ENCODE results near the gene NOTCH1. TPM values are rescaled to one million over a fixed set of nuclear protein-coding genes. Genes with fewer than 3 reads are reported as not detected.

NOTCH1 gene
- total RNA-seq, 1 experiment from 2014 or later, result 53.4 TPM

- CTCF ChIA-PET, result interaction anchor here (0.6 kb wide), 2 partner anchors 365 to 737 kb away, joined by 3 read pairs; no protein-coding TSS in a partner anchor
- Mint-ChIP-seq H3K27me3 (ENCODE audit: insufficient read depth, unreplicated experiment) (no peaks in the 10 kb centered on the region), H3K36me3 (ENCODE audit: insufficient read depth, unreplicated experiment) (no peaks in the 10 kb centered on the region), H3K27ac (ENCODE audit: low read depth, unreplicated experiment) (no peak overlapping the region), H3K9me3 (ENCODE audit: unreplicated experiment) (no peaks in the 10 kb centered on the region), H3K4me3 (ENCODE audit: unreplicated experiment) (no peak overlapping the region), H3K4me1 (ENCODE audit: insufficient read depth, unreplicated experiment) (peaks cover 16% of the 10 kb centered on the region)
- no TSS peak for BruUV-seq (replicated peaks)
- intact Hi-C loops (cut with micrococcal nuclease), result no loop called here
- no peak for TF ChIP-seq CTCF (IDR thresholded peaks at IDR 0.05; ENCODE audit: unreplicated experiment)
- peak; percentile 40 for DNase-seq (ENCODE audit: unreplicated experiment)
- POLR2A ChIA-PET, result no interaction called here
Measured at GRCh38 chr9:136578915-136579649, 33.2 kb upstream of the NOTCH1 start.

GRCh38 chr9:136578626-136578914, 32.7 kb upstream of the NOTCH1 start:
- no peak for DNase-seq (ENCODE audit: unreplicated experiment)
- no peaks in the 10 kb centered on the region for H3K9me3 Mint-ChIP-seq (ENCODE audit: unreplicated experiment)
- ChIA-PET POLR2A (no interaction called here), CTCF (interaction anchor here (0.6 to 0.8 kb wide), 2 partner anchors 47 to 738 kb away, joined by 3 to 5 read pairs; no protein-coding TSS in a partner anchor)
- no peaks in the 10 kb centered on the region for H3K36me3 Mint-ChIP-seq (ENCODE audit: insufficient read depth, unreplicated experiment)
- intact Hi-C loops (cut with micrococcal nuclease), result no loop called here
- BruUV-seq (replicated peaks), result no TSS peak
- TF ChIP-seq CTCF (IDR thresholded peaks at IDR 0.05; ENCODE audit: unreplicated experiment), result no peak
- H3K4me3 Mint-ChIP-seq (ENCODE audit: unreplicated experiment), result no peak overlapping the region
- peaks cover 16% of the 10 kb centered on the region for H3K4me1 Mint-ChIP-seq (ENCODE audit: insufficient read depth, unreplicated experiment)
- H3K27me3 Mint-ChIP-seq (ENCODE audit: insufficient read depth, unreplicated experiment), result no peaks in the 10 kb centered on the region
- no peak overlapping the region for H3K27ac Mint-ChIP-seq (ENCODE audit: low read depth, unreplicated experiment)

DNA sequence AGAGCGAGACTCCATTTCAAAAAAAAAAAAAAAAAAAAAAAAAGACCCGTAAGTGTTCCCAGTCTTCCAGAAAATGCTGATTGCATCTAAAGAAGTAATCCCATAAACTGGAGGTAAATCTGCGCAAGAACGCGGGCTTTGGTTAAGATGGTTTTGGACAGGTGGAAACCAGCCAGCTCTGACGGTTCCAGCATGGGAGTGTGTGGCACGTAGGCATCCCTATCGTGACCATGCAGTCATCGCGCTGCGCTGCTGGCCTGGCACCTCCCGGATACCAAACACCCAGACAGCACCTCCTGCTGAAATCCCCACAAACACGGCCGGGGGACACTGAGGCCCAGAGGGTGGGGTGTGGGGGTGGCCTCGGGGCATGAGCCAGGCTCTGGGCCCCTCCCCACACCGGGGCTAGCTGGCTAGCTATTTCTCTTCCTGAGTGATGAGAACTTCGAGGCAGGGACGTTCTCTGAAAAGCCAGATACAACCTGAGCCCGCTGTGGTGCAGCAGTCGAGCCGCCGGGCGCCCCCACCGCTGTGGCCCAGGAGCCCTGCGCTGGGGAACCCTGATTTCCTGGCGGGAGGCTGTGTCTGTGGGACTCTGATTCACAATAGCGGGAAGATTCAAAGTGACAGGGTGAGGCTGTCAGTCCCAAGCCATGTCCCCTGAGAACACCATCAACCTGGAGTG, 32.2 kb upstream of the NOTCH1 start:
- Mint-ChIP-seq H3K27me3 (ENCODE audit: insufficient read depth, unreplicated experiment) (no peaks in the 10 kb centered on the region), H3K4me3 (ENCODE audit: unreplicated experiment) (no peak overlapping the region), H3K9me3 (ENCODE audit: unreplicated experiment) (no peaks in the 10 kb centered on the region), H3K36me3 (ENCODE audit: insufficient read depth, unreplicated experiment) (no peaks in the 10 kb centered on the region), H3K4me1 (ENCODE audit: insufficient read depth, unreplicated experiment) (peaks cover 16% of the 10 kb centered on the region), H3K27ac (ENCODE audit: low read depth, unreplicated experiment) (no peak overlapping the region)
- DNase-seq (ENCODE audit: unreplicated experiment), result no peak
- ChIA-PET CTCF (interaction anchor here (0.6 to 0.8 kb wide), 2 partner anchors 47 to 738 kb away, joined by 3 to 5 read pairs; no protein-coding TSS in a partner anchor), POLR2A (no interaction called here)
- TF ChIP-seq CTCF (IDR thresholded peaks at IDR 0.05; ENCODE audit: unreplicated experiment), result no peak
- BruUV-seq (replicated peaks), result no TSS peak
- intact Hi-C loops (cut with micrococcal nuclease), result no loop called here

GRCh38 chr9:136576269-136576626, 30.4 kb upstream of the NOTCH1 start:
- CTCF ChIA-PET, result no interaction called here
- no peaks in the 10 kb centered on the region for H3K9me3 Mint-ChIP-seq (ENCODE audit: unreplicated experiment)
- no TSS peak for BruUV-seq (replicated peaks)
- POLR2A ChIA-PET, result interaction anchor here (0.7 to 1.5 kb wide), 3 partner anchors 12 to 29 kb away, joined by 3 to 5 read pairs (median 3); no protein-coding TSS in a partner anchor
- H3K4me1 Mint-ChIP-seq (ENCODE audit: insufficient read depth, unreplicated experiment), result peaks cover 16% of the 10 kb centered on the region
- H3K27me3 Mint-ChIP-seq (ENCODE audit: insufficient read depth, unreplicated experiment), result no peaks in the 10 kb centered on the region
- intact Hi-C loops (cut with micrococcal nuclease), result no loop called here
- peak; percentile 94 for DNase-seq (ENCODE audit: unreplicated experiment)
- H3K36me3 Mint-ChIP-seq (ENCODE audit: insufficient read depth, unreplicated experiment), result no peaks in the 10 kb centered on the region
- TF ChIP-seq CTCF (IDR thresholded peaks at IDR 0.05; ENCODE audit: unreplicated experiment), result no peak
- H3K27ac Mint-ChIP-seq (ENCODE audit: low read depth, unreplicated experiment), result no peak overlapping the region
- no peak overlapping the region for H3K4me3 Mint-ChIP-seq (ENCODE audit: unreplicated experiment)

Data from MCF 10A (cell line).